ENCODE results near the gene COL26A1. TPM values are rescaled to one million over a fixed set of nuclear protein-coding genes. Genes with fewer than 3 reads are reported as not detected.

COL26A1 gene
- total and polyA plus RNA-seq, 2 of the 4 experiments (the other 2 are of a cell fraction): not detected

DNA sequence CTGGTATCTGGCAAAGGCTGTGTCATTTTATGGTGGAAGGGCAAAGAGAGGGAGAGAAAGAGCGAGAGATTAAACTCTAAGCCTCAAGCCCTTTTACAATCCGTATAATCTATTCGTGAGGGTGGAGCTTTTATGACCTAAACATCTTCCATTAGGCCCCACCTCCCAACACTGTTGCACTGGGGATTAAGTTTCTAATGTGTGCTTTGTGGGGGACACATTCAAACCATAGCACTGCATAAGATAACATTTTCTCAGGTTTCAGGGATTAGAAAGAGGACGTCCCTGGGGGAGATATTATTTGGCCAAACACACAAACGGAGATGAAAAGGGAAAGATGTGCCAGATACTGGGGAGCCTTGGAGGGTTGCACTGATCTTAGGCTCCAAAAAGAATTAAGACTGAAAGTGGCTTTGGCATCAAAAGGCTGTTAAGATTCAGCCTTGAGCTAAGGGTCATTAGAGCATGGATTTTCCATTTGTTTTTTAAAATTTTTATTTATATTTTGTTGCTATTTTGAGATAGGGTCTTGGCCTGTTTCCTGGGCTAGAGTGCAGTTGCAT is 19.0 kb downstream of the COL26A1 start:
- Histone ChIP-seq H3K23ac (ENCODE audit: low read depth, low read length) (no peak overlapping the region), H3K9ac (ENCODE audit: low read depth, low read length) (no peak overlapping the region), H2BK20ac (ENCODE audit: low read depth, low read length) (no peak overlapping the region), H3K27me3 (ENCODE audit: control insufficient read depth, insufficient read depth, low read length) (peaks cover 38% of the 10 kb centered on the region), H3K18ac (ENCODE audit: low read depth, low read length) (no peak overlapping the region), H2BK5ac (ENCODE audit: low read depth, low read length, poor library complexity, severe bottlenecking) (no peak overlapping the region), H3K4me1 (ENCODE audit: control insufficient read depth, insufficient read depth, low read length) (no peaks in the 10 kb centered on the region; the same call in 1 of the 2 replicates), H4K8ac (ENCODE audit: low read depth in 2 of 2, low read length in 2 of 2) (no peak overlapping the region), H2AK9ac (replicated peaks; ENCODE audit: low read depth, low read length, poor library complexity) (no peak overlapping the region), H3K14ac (replicated peaks; ENCODE audit: low read depth, low read length) (no peak overlapping the region), H2BK120ac (ENCODE audit: low read depth, low read length) (no peak overlapping the region), H3K4me3 (ENCODE audit: insufficient read depth, low read depth, low read length) (no peak overlapping the region), H3K36me3 (ENCODE audit: control insufficient read depth, insufficient read depth, low read length) (no peaks in the 10 kb centered on the region), H2BK15ac (ENCODE audit: low read depth, low read length) (no peak overlapping the region), H4K5ac (ENCODE audit: low read depth, low read length) (no peak overlapping the region), H3K4me2 (ENCODE audit: low read depth, low read length) (no peak overlapping the region), H3K9me3 (ENCODE audit: control insufficient read depth, insufficient read depth, low read length) (peaks cover 2% of the 10 kb centered on the region; the same call in 1 of the 2 replicates), H3K4ac (ENCODE audit: low read depth, low read length) (no peak overlapping the region), H2AFZ (replicated peaks; ENCODE audit: low read length, poor library complexity) (no peak overlapping the region), H3K56ac (ENCODE audit: extremely low read depth, insufficient read depth, low read length) (no peak overlapping the region), H3K27ac (ENCODE audit: insufficient read depth, low read length) (no peak overlapping the region), H3K9me1 (ENCODE audit: insufficient read depth, low read length) (0 out of 2 replicates have a peak, but pooled peaks cover 3% of the 10 kb centered on the region), H3K79me1 (ENCODE audit: low read depth in 1 of 2, low read length in 2 of 2) (no peaks in the 10 kb centered on the region), H4K20me1 (ENCODE audit: insufficient read depth, low read length) (no peaks in the 10 kb centered on the region), H2AK5ac (ENCODE audit: low read depth, low read length) (no peak overlapping the region), H4K91ac (ENCODE audit: insufficient read depth, low read depth, low read length) (no peak overlapping the region)
- in situ Hi-C loops (cut with MboI; ENCODE audit: low sequenced_read_pairs): no loop called here
- ChIA-PET POLR2A (ENCODE audit: unreplicated experiment) (no interaction called here), CTCF (no interaction called here)
- TF ChIP-seq, protein P1, sequence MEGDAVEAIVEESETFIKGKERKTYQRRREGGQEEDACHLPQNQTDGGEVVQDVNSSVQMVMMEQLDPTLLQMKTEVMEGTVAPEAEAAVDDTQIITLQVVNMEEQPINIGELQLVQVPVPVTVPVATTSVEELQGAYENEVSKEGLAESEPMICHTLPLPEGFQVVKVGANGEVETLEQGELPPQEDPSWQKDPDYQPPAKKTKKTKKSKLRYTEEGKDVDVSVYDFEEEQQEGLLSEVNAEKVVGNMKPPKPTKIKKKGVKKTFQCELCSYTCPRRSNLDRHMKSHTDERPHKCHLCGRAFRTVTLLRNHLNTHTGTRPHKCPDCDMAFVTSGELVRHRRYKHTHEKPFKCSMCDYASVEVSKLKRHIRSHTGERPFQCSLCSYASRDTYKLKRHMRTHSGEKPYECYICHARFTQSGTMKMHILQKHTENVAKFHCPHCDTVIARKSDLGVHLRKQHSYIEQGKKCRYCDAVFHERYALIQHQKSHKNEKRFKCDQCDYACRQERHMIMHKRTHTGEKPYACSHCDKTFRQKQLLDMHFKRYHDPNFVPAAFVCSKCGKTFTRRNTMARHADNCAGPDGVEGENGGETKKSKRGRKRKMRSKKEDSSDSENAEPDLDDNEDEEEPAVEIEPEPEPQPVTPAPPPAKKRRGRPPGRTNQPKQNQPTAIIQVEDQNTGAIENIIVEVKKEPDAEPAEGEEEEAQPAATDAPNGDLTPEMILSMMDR (conservative IDR thresholded peaks at IDR 0.05; ENCODE audit: low read depth, low read length): no peak
- no peak for TF ChIP-seq BHLHE40 (IDR thresholded peaks at IDR 0.05; ENCODE audit: low read depth, low read length)
- TF ChIP-seq, protein P2, sequence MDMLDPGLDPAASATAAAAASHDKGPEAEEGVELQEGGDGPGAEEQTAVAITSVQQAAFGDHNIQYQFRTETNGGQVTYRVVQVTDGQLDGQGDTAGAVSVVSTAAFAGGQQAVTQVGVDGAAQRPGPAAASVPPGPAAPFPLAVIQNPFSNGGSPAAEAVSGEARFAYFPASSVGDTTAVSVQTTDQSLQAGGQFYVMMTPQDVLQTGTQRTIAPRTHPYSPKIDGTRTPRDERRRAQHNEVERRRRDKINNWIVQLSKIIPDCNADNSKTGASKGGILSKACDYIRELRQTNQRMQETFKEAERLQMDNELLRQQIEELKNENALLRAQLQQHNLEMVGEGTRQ (IDR thresholded peaks at IDR 0.05; ENCODE audit: low read depth, low read length): no peak
- no peak for TF ChIP-seq RAD21 (IDR thresholded peaks at IDR 0.05; ENCODE audit: low read length)
- no peak for TF ChIP-seq MAFK (IDR thresholded peaks at IDR 0.05; ENCODE audit: low read depth, low read length)
- TF ChIP-seq, protein P3, sequence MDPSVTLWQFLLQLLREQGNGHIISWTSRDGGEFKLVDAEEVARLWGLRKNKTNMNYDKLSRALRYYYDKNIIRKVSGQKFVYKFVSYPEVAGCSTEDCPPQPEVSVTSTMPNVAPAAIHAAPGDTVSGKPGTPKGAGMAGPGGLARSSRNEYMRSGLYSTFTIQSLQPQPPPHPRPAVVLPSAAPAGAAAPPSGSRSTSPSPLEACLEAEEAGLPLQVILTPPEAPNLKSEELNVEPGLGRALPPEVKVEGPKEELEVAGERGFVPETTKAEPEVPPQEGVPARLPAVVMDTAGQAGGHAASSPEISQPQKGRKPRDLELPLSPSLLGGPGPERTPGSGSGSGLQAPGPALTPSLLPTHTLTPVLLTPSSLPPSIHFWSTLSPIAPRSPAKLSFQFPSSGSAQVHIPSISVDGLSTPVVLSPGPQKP (IDR thresholded peaks at IDR 0.05; ENCODE audit: borderline replicate concordance, low read depth, low read length): no peak
- TF ChIP-seq RFX5 (IDR thresholded peaks at IDR 0.05; ENCODE audit: low read depth, low read length): no peak
- no peak for TF ChIP-seq RCOR1 (IDR thresholded peaks at IDR 0.05; ENCODE audit: insufficient replicate concordance, low read length)
- no peak for TF ChIP-seq CEBPB (IDR thresholded peaks at IDR 0.05; ENCODE audit: low read depth, low read length)
- TF ChIP-seq POLR2A (IDR thresholded peaks at IDR 0.05; ENCODE audit: low read depth, low read length): no peak
- no peak for TF ChIP-seq SMC3 (IDR thresholded peaks at IDR 0.05; ENCODE audit: low read depth, low read length)
- no peak for TF ChIP-seq MAZ (IDR thresholded peaks at IDR 0.05; ENCODE audit: borderline replicate concordance, low read depth, low read length)
- no peak for TF ChIP-seq CHD1 (IDR thresholded peaks at IDR 0.05; ENCODE audit: low read depth, low read length)
- DNase-seq: no peak
- BruUV-seq (replicated peaks): no TSS peak
- intact Hi-C loops (cut with micrococcal nuclease): no loop called here
- no peak for ATAC-seq (ENCODE audit: low read depth)
- 20% methylated on average over 2 of the region's 5 CpGs; no CpG with 5 or more reads in 1 of the 2 experiments for WGBS, 2 experiments (ENCODE audit: extremely low coverage in 2 of 2, insufficient read length in 1 of 2)
- dilution Hi-C loops (cut with HindIII; ENCODE audit: low sequenced_read_pairs, unreplicated experiment): no loop called here
